HT-29 (cell line): Measurements from ENCODE around the gene DNAH3. TPM values are rescaled to one million over a fixed set of nuclear protein-coding genes. Genes with fewer than 3 reads are reported as not detected.
"Not testable (repeated sequence)": the region's sequence is repeated elsewhere in the genome, so short reads cannot be mapped to it uniquely, and the experiment has no call there.

Experiments
- DNase-seq: peaks from one replicate; pipeline ENCODE4 v3.0.0-alpha.2; 2015; ENCODE audit warnings: low spot score
- total RNA-seq: library from RNA; depleted of rRNA; stranded (reverse); fragments of >200 nt; shearing (Covaris generic); gene quantifications from 2 replicates; pipeline ENCODE4 v1.2.3, GENCODE V29; 2014

Gene DNAH3
- total RNA-seq, 1 experiment from 2014 or later = 0.38 TPM

- no peak for DNase-seq
Measured at GRCh38 chr16:21072976-21073375, 77.7 kb downstream of the DNAH3 start.

- no peak for DNase-seq
Measured at GRCh38 chr16:21071741-21072140, 78.9 kb downstream of the DNAH3 start.

GRCh38 chr16:21070564-21070963, 80.1 kb downstream of the DNAH3 start:
- DNase-seq = no peak

GRCh38 chr16:21069986-21070385, 80.7 kb downstream of the DNAH3 start:
- DNase-seq = no peak

- DNase-seq = no peak
Measured at GRCh38 chr16:21064203-21064602, 86.4 kb downstream of the DNAH3 start.

- DNase-seq = not testable (repeated sequence)
Measured at GRCh38 chr16:21063314-21063713, 87.3 kb downstream of the DNAH3 start.

GRCh38 chr16:21060027-21060510, 90.6 kb downstream of the DNAH3 start:
- peak; percentile 23 for DNase-seq

- DNase-seq = no peak
Measured at GRCh38 chr16:21057875-21058274, 92.8 kb downstream of the DNAH3 start.

- no peak for DNase-seq
Measured at GRCh38 chr16:21056396-21056795, 94.2 kb downstream of the DNAH3 start.

GRCh38 chr16:21055738-21056137, 94.9 kb downstream of the DNAH3 start:
- DNase-seq = not testable (repeated sequence)

- no peak for DNase-seq
Measured at GRCh38 chr16:21053590-21053989, 97.1 kb downstream of the DNAH3 start.

GRCh38 chr16:21048091-21048912, 102.3 kb downstream of the DNAH3 start:
- DNase-seq = peak; percentile 9

GRCh38 chr16:21038197-21038596, 112.4 kb downstream of the DNAH3 start:
- no peak for DNase-seq

GRCh38 chr16:21037736-21038135, 112.9 kb downstream of the DNAH3 start:
- DNase-seq = no peak

GRCh38 chr16:21037168-21037567, 113.5 kb downstream of the DNAH3 start:
- DNase-seq = no peak

GRCh38 chr16:21036471-21036870, 114.2 kb downstream of the DNAH3 start:
- DNase-seq = no peak

GRCh38 chr16:21033704-21034103, 116.9 kb downstream of the DNAH3 start:
- DNase-seq = no peak

GRCh38 chr16:21033264-21033663, 117.4 kb downstream of the DNAH3 start:
- DNase-seq = no peak

- no peak for DNase-seq
Measured at GRCh38 chr16:21028728-21029127, 121.9 kb downstream of the DNAH3 start.

- DNase-seq = no peak
Measured at GRCh38 chr16:21026846-21027245, 123.8 kb downstream of the DNAH3 start.

GRCh38 chr16:21023509-21024202, 127.0 kb downstream of the DNAH3 start:
- no peak for DNase-seq

- no peak for DNase-seq
Measured at GRCh38 chr16:21021316-21021715, 129.3 kb downstream of the DNAH3 start.

GRCh38 chr16:21009815-21010214, 140.8 kb downstream of the DNAH3 start:
- DNase-seq = no peak
